Measurements from ENCODE around the gene CYP8B1. TPM values are rescaled to one million over a fixed set of nuclear protein-coding genes. Genes with fewer than 3 reads are reported as not detected.

CYP8B1 gene
- total and polyA plus RNA-seq, 2 of the 13 experiments (the other 11 are each of a cell fraction or from before 2014, with no cell fraction given) = 0.58 to 2.0 TPM

GRCh38 chr3:42902257-42902656, 26.6 kb upstream of the CYP8B1 start:
- intact Hi-C loops (cut with micrococcal nuclease; ENCODE audit: unreplicated experiment) (no loop called here), in situ Hi-C loops (cut with HindIII; ENCODE audit: extremely low pct_ligation_motif_present, low pct_unique_long_range_greater_than_20kb) (no loop called here)
- no peak overlapping the region for H2AFZ ChIP-seq (ENCODE audit: low read length)
- peaks cover 0 to 22% of the 10 kb centered on the region in 2 experiments; a peak in 3 of 5 replicates for H3K27me3 ChIP-seq (ENCODE audit: control insufficient read depth in 1 of 2, insufficient read depth in 2 of 2, low read length in 2 of 2)
- DNase-seq (ENCODE audit: low spot score) (no peak), FAIRE-seq (no peak), ATAC-seq (no peak)
- no peaks in the 10 kb centered on the region for H3K36me3 ChIP-seq (replicated peaks in 1 of 2; ENCODE audit: control insufficient read depth in 1 of 2, insufficient read depth in 2 of 2, low read length in 2 of 2)
- POLR2A ChIA-PET = no interaction called here
- no peak overlapping the region for H3K27ac ChIP-seq (ENCODE audit: extremely low read length, insufficient read depth, low read length)
- H3K79me2 ChIP-seq (ENCODE audit: insufficient read depth, low read length) = no peaks in the 10 kb centered on the region
- H3K4me2 ChIP-seq (ENCODE audit: low read depth, low read length) = no peak overlapping the region
- no peaks in the 10 kb centered on the region for H4K20me1 ChIP-seq (ENCODE audit: insufficient read depth, low read length)
- CTCF ChIA-PET (ENCODE audit: low intra/inter-chr PET ratio, low total read pairs) = no interaction called here
- WGBS (ENCODE audit: low lambda C conversion rate) = 50% methylated on average over 2 of the region's 2 CpGs
- H3K4me3 ChIP-seq (replicated peaks in 1 of 3; ENCODE audit: insufficient read depth in 1 of 3, low read depth in 2 of 3, low read length in 3 of 3) = no peak overlapping the region
- peaks cover 10% of the 10 kb centered on the region; the same call in 1 of the 2 replicates for H3K4me1 ChIP-seq (ENCODE audit: insufficient read depth, low read length)
- no TSS peak for BruUV-seq (replicated peaks)
- no peak overlapping the region for H3K9ac ChIP-seq (ENCODE audit: insufficient read depth, low read depth, low read length)
- TF ChIP-seq IRF9 (CRISPR knock-in tag; IDR thresholded peaks at IDR 0.05; ENCODE audit: borderline replicate concordance) (no peak), NFYB (CRISPR knock-in tag; IDR thresholded peaks at IDR 0.05) (no peak), HNRNPUL1 (IDR thresholded peaks at IDR 0.05; ENCODE audit: low read depth, low read length) (no peak), TCF12 (IDR thresholded peaks at IDR 0.05) (no peak), TCF12 (CRISPR knock-in tag; IDR thresholded peaks at IDR 0.05) (no peak), ZC3H4 (CRISPR knock-in tag; IDR thresholded peaks at IDR 0.05; ENCODE audit: borderline replicate concordance) (no peak), KDM3A (CRISPR knock-in tag; IDR thresholded peaks at IDR 0.05; ENCODE audit: low read depth) (no peak), ZNF235 (CRISPR knock-in tag; IDR thresholded peaks at IDR 0.05; ENCODE audit: borderline replicate concordance) (no peak), ZMYM4 (CRISPR knock-in tag; IDR thresholded peaks at IDR 0.05) (no peak), ZHX1 (CRISPR knock-in tag; IDR thresholded peaks at IDR 0.05; ENCODE audit: low read depth) (no peak)
- H3K9me3 ChIP-seq (ENCODE audit: low read length) = no peaks in the 10 kb centered on the region

Measured in HepG2 (cell line).